Ishikawa (cell line): ENCODE data around the gene SPAG8.

Experiments used
- CEBPB ChIP-seq: IDR thresholded peaks from 2 replicates; pipeline ENCODE4 v1.6.1; 2012
- CREB1 ChIP-seq: IDR thresholded peaks from 2 replicates; pipeline ENCODE4 v1.6.1; 2012; ENCODE audit warnings: low read depth
- EGR1 ChIP-seq: IDR thresholded peaks from 2 replicates; pipeline ENCODE4 v1.6.1; 2012
- EP300 ChIP-seq: IDR thresholded peaks from 2 replicates; pipeline ENCODE4 v1.6.1; 2012; ENCODE audit warnings: borderline replicate concordance
- FOXM1 ChIP-seq: IDR thresholded peaks from 2 replicates; pipeline ENCODE4 v1.6.1; 2012; ENCODE audit warnings: low read depth, borderline replicate concordance
- NFIC ChIP-seq: IDR thresholded peaks from 2 replicates; pipeline ENCODE4 v1.6.1; 2012
- RAD21 ChIP-seq: IDR thresholded peaks from 2 replicates; pipeline ENCODE4 v1.6.1; 2012; ENCODE audit warnings: low read depth
- TAF1 ChIP-seq: IDR thresholded peaks from 2 replicates; pipeline ENCODE4 v1.6.1; 2012; ENCODE audit warnings: low read depth, mild to moderate bottlenecking
- TCF12 ChIP-seq: IDR thresholded peaks from 2 replicates; pipeline ENCODE4 v1.6.1; 2012; ENCODE audit warnings: low read depth
- TEAD4 ChIP-seq: IDR thresholded peaks from 2 replicates; pipeline ENCODE4 v1.6.1; 2012
- YY1 ChIP-seq: IDR thresholded peaks from 2 replicates; pipeline ENCODE4 v1.6.1; 2012; ENCODE audit warnings: low read depth
- ZBTB7A ChIP-seq: IDR thresholded peaks from 2 replicates; pipeline ENCODE4 v1.6.1; 2012; ENCODE audit warnings: low read depth
- TF ChIP-seq, protein P1 (sequence below): IDR thresholded peaks from 2 replicates; pipeline ENCODE4 v1.6.1; 2012
- TF ChIP-seq, protein P2 (sequence below): IDR thresholded peaks from 2 replicates; pipeline ENCODE4 v1.6.1; 2012
- TF ChIP-seq, protein P3 (sequence below): IDR thresholded peaks from 2 replicates; pipeline ENCODE4 v1.6.1; 2012; ENCODE audit warnings: low read depth, mild to moderate bottlenecking

Gene SPAG8

DNA sequence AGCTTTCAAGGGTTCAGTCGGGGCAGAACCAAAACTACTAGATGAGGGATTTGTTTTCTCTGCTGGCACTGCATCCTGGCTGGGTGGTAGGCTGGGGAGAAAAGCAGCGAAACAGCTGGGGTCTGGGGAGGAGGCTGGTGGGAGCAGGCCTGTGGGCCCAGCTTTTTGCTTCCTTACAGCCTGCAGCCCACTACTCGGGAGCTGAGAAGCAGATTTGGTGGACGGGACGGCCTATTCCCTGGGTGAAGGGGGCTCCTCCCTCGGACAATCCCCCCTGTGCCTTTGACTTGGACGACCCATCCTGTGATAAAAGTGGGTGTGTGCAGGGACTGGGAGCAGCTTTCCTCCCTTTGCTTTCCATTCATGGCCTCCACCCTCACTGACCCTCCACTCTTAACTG, 11.5 kb downstream of the SPAG8 start:
- TF ChIP-seq EGR1 (no peak), TCF12 (no peak), FOXM1 (no peak), TEAD4 (no peak)

DNA sequence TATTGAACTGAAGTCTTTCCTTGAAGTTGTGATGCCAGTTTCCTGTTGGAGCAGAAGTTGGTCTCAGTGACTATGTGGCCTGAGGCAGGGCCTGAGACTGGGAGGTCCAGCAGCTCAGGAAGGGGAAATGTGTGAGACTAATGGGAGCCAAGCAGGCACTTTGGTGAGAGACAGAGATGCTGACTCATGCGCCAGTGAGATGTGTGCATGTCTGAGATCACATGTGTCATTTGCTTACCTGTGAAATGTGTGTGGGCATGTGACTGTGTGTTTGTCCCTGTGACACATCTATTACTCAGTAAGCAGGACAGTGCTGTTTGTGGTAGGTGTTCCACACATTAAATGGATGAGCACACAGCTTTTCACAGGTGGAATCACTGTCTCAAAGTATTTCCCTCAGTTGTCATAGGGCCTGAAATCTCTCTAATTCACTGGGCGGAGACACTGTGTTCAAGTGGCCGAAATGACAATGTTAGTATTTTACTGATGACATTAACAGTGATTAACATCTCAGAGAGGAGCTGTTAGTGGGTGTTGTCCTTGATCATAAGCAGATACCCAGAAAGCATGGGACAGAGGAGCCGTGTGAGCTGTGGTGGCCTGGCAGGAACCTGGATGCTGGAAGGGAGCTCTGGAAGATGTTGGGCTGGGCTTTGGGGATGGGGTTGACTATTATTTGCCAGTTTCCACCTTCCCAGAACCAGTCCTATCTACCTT, 13.2 kb downstream of the SPAG8 start:
- no peak for TF ChIP-seq EP300
- TF ChIP-seq FOXM1: no peak
- TF ChIP-seq ZBTB7A: no peak
- TF ChIP-seq TEAD4: no peak
- TF ChIP-seq NFIC: no peak
- TF ChIP-seq TCF12: no peak
- no peak for TF ChIP-seq TAF1
- TF ChIP-seq CREB1: no peak
- TF ChIP-seq YY1: no peak

DNA sequence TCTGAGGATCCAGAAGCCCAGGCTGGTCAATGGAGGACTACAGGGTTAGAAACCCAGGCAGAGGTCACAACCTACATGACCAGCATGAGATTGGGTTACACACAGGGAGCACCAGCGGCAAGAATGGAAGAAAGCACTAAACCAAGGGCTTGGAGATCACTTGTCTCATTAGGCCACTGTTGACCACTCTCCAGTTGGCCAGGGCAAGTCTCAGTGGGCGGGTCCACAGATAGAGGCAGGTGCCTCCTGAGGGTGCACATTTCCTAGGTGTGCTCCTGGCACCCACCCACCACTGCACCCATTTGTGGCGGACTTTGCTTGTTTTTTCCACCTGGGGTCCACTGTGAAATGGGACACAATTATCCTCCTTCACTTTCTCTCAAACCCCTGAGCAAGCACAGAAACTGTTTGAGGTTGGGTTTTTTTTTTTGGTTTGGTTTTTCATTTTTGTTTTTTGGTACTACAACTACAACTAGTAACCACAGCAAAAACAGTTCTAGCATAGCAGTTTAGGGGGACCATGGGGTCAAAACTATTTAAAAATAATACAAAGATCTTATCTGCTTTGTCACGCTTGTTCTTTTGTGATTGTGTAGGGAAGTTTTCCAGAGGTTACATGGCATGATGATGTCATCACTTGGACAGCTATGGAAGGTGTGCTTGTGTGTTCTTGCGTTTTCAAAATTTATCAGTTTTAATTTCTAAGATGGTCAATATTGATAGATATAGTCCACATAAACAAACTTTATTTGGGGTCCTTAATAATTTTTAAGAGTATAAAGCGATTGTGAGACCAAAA, 14.6 kb downstream of the SPAG8 start:
- no peak for TF ChIP-seq CEBPB

DNA sequence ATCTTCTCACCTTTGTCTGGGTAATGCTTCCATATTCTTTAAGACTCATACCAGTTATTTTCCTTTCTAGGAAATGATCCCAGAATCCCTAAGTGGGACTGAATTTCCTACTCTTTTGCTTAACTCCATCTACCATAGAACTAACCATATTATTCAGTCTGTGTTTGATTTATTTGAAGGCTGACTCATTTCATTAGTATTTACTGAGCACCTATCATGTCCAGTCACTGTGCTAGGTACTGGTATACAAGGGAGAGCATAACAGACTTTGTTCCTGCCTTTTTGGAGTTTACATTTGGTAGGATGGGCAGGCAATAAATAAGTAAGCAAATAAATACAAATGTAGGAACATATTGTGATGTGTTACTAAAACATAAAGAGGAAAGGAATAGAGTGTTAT, 16.4 kb downstream of the SPAG8 start:
- TF ChIP-seq ZBTB7A (no peak), YY1 (no peak), EP300 (no peak), TAF1 (no peak), EGR1 (no peak), TCF12 (no peak), FOXM1 (no peak), CEBPB (no peak), RAD21 (no peak), NFIC (no peak), CREB1 (no peak)
- TF ChIP-seq, protein P1, sequence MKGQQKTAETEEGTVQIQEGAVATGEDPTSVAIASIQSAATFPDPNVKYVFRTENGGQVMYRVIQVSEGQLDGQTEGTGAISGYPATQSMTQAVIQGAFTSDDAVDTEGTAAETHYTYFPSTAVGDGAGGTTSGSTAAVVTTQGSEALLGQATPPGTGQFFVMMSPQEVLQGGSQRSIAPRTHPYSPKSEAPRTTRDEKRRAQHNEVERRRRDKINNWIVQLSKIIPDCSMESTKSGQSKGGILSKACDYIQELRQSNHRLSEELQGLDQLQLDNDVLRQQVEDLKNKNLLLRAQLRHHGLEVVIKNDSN: no peak
- TF ChIP-seq, protein P2, sequence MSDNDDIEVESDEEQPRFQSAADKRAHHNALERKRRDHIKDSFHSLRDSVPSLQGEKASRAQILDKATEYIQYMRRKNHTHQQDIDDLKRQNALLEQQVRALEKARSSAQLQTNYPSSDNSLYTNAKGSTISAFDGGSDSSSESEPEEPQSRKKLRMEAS: no peak

DNA sequence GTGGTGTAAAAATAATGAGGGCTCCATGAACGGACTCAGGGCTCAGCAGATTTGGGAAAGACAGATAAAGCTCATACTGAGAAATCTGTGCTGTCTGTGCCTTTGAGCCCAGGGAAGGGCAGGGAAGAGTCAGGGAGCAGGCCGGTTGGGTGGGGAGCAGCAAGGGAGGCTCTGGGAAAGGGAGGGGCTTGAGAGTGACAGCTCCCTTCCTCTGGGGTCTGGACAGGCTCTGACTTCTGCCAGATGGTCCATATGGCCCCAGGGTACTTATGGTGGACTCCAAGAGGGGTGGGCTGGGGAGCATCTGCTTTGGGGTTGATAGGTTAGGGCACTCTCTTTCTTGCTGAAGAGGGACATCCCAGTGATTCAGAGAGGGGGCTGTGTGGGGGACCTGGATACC, 18.6 kb downstream of the SPAG8 start:
- TF ChIP-seq YY1: no peak

DNA sequence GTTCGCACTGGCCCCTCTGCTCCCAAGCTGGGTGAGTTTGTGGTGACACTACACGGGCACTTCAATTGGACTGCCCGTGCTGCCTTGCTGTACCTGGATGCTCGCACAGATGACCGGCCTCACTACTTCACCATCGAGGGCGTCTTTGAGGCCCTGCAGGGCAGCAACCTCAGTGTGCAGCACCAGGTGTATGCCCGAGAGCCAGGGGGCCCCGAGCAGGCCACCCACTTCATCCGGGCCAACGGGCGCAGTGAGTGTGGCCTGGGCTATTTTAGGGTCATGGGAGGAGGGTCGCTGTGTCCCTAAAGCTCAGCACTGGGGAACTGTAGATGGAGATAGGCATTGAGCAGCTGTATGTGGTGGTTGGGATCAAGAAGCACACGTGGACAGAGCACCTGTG, 19.2 kb downstream of the SPAG8 start:
- TF ChIP-seq CEBPB (no peak), EP300 (no peak)

DNA sequence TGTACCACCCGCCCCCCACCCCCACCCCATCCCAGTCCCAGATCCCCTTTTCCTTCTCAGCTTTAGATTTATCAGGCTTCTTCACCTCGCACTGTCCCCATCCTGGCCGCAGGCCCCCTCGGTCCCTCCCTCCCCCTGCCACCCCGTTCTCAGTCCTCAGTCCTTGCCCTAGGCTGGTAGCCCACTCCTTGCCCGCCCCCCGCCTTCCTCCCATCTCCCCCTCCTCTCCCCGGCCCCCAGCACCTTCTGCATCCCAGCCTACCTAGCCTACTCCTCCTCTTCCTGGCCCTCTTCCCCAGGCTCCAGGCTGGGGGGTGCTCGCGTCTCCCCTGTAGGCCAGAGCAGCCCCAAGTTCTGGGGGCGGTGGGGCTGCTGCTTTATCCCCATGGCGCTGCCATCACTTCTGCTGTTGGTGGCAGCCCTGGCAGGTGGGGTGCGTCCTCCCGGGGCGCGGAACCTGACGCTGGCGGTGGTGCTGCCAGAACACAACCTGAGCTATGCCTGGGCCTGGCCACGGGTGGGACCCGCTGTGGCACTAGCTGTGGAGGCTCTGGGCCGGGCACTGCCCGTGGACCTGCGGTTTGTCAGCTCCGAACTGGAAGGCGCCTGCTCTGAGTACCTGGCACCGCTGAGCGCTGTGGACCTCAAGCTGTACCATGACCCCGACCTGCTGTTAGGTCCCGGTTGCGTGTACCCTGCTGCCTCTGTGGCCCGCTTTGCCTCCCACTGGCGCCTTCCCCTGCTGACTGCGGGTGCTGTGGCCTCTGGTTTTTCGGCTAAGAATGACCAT, 19.8 kb downstream of the SPAG8 start:
- TF ChIP-seq NFIC (no peak), TCF12 (no peak), TEAD4 (no peak), CEBPB (no peak), CREB1 (no peak), TAF1 (no peak), EP300 (no peak), YY1 (no peak), ZBTB7A (no peak)
- TF ChIP-seq, protein P3, sequence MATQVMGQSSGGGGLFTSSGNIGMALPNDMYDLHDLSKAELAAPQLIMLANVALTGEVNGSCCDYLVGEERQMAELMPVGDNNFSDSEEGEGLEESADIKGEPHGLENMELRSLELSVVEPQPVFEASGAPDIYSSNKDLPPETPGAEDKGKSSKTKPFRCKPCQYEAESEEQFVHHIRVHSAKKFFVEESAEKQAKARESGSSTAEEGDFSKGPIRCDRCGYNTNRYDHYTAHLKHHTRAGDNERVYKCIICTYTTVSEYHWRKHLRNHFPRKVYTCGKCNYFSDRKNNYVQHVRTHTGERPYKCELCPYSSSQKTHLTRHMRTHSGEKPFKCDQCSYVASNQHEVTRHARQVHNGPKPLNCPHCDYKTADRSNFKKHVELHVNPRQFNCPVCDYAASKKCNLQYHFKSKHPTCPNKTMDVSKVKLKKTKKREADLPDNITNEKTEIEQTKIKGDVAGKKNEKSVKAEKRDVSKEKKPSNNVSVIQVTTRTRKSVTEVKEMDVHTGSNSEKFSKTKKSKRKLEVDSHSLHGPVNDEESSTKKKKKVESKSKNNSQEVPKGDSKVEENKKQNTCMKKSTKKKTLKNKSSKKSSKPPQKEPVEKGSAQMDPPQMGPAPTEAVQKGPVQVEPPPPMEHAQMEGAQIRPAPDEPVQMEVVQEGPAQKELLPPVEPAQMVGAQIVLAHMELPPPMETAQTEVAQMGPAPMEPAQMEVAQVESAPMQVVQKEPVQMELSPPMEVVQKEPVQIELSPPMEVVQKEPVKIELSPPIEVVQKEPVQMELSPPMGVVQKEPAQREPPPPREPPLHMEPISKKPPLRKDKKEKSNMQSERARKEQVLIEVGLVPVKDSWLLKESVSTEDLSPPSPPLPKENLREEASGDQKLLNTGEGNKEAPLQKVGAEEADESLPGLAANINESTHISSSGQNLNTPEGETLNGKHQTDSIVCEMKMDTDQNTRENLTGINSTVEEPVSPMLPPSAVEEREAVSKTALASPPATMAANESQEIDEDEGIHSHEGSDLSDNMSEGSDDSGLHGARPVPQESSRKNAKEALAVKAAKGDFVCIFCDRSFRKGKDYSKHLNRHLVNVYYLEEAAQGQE: no peak
- TF ChIP-seq, protein P2: no peak

DNA sequence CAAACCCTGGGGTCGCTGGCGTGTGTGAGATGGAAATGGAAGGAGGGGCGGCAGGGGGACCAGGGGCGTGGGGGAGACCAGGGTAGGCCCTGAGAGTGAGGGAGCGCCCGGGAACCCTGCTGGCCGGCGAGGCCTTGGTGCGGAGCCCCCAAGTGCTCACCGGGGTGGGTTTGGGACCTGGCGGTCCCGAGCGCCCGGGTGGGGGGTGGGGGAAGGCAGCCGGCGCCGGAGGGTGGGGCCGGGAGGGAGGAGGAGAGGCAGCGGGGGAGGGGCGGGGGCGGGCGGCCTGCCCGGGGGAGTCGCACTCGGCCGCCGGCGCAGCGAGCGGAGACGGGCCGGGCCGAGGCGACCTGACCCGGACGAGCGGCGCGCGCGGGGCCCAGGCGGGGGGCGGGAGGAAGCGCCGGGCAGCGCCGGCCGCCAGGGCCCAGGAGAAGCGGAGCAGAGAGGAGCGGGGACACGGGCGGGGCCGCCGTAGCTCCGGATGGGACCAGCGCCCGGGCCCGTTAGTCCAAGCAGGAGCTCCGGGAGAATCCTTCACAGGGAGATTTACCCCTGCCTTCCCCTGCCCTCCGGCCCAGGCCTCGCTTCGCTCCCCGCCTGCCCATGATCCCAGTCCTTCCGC, 20.7 kb downstream of the SPAG8 start, which contains the start of gene NPR2:
NPR2 (plus strand) TSS at position 295 of the 625 bp plus-strand sequence. CDS start 818 bp downstream, outside the sequence.
- TF ChIP-seq, protein P2: no peak
- no peak for TF ChIP-seq EGR1
- TF ChIP-seq FOXM1: no peak
- no peak for TF ChIP-seq NFIC
- TF ChIP-seq TEAD4: no peak
- no peak for TF ChIP-seq RAD21
- TF ChIP-seq TAF1: no peak
- TF ChIP-seq, protein P3: no peak
- no peak for TF ChIP-seq TCF12
- TF ChIP-seq, protein P1: no peak
- TF ChIP-seq EP300: no peak
- no peak for TF ChIP-seq CREB1
